ENCODE measurements around the gene TUBGCP2.

Gene TUBGCP2

GRCh38 chr10:133308421-133309099 lies at the start of gene TUBGCP2, which contains the start of gene ZNF511:
TSS of gene TUBGCP2 (minus strand) at chr10:133308872. CDS start at chr10:133302941, 5,931 bp downstream.
TSS of gene ZNF511 (plus strand) at chr10:133308914. CDS start at chr10:133308944, 30 bp downstream.
- DNase-seq: peak; percentile 88

GRCh38 chr10:133357285-133358161 lies 48.9 kb upstream of the TUBGCP2 start, which contains the start of gene FUOM:
TSS of gene FUOM (minus strand) at chr10:133358019. CDS start at chr10:133358007, 12 bp downstream.
- DNase-seq: peak; percentile 40

GRCh38 chr10:133356549-133357284 lies 48.0 kb upstream of the TUBGCP2 start:
- no peak for DNase-seq

GRCh38 chr10:133355991-133356390 lies 47.3 kb upstream of the TUBGCP2 start:
- no peak for DNase-seq

- DNase-seq: no peak
Measured at GRCh38 chr10:133355266-133355665, 46.6 kb upstream of the TUBGCP2 start.

- no peak for DNase-seq
Measured at GRCh38 chr10:133354672-133355240, 46.1 kb upstream of the TUBGCP2 start.

- no peak for DNase-seq
Measured at GRCh38 chr10:133353988-133354605, 45.4 kb upstream of the TUBGCP2 start.

- no peak for DNase-seq
Measured at GRCh38 chr10:133353202-133353959, 44.7 kb upstream of the TUBGCP2 start.

- DNase-seq: no peak
Measured at GRCh38 chr10:133351408-133352318, 43.0 kb upstream of the TUBGCP2 start.

GRCh38 chr10:133350950-133351329 lies 42.3 kb upstream of the TUBGCP2 start:
- DNase-seq: no peak

GRCh38 chr10:133350283-133350949 lies 41.7 kb upstream of the TUBGCP2 start:
- DNase-seq: no peak

- no peak for DNase-seq
Measured at GRCh38 chr10:133349577-133350011, 40.9 kb upstream of the TUBGCP2 start.

- DNase-seq: no peak
Measured at GRCh38 chr10:133349160-133349568, 40.5 kb upstream of the TUBGCP2 start.

GRCh38 chr10:133347710-133348517 lies 39.2 kb upstream of the TUBGCP2 start:
- DNase-seq: no peak

- no peak for DNase-seq
Measured at GRCh38 chr10:133346413-133346812, 37.7 kb upstream of the TUBGCP2 start.

GRCh38 chr10:133344236-133344635 lies 35.6 kb upstream of the TUBGCP2 start:
- DNase-seq: no peak

GRCh38 chr10:133343558-133343957 lies 34.9 kb upstream of the TUBGCP2 start:
- no peak for DNase-seq

- no peak for DNase-seq
Measured at GRCh38 chr10:133342942-133343341, 34.3 kb upstream of the TUBGCP2 start.

- DNase-seq: no peak
Measured at GRCh38 chr10:133341983-133342382, 33.3 kb upstream of the TUBGCP2 start.

Data from midbrain (tissue), 1 donor.